Transverse colon (tissue), 4 donors: Measurements from ENCODE around the gene ARAP1. TPM values are rescaled to one million over a fixed set of nuclear protein-coding genes. Genes with fewer than 3 reads are reported as not detected.

Experiments used
- DNase-seq: peaks from one replicate; pipeline ENCODE4 v3.0.0-alpha.2; 2019
- H3K27ac ChIP-seq, 4 donors: fragments of 200-600 bp; sonication (generic); 2 replicates each; pipeline ENCODE4 v1.5.1; 2016 to 2018; ENCODE audit warnings: inconsistent platforms in 4 of 4
- H3K27me3 ChIP-seq: fragments of 200-600 bp; sonication (generic); 2 replicates; pipeline ENCODE4 v1.5.1; 2017; ENCODE audit warnings: inconsistent platforms
- H3K36me3 ChIP-seq, 4 donors: fragments of 200-600 bp; sonication (generic); 2 replicates each; pipeline ENCODE4 v1.5.1; 2017 to 2019; ENCODE audit warnings: inconsistent platforms in 4 of 4
- H3K4me1 ChIP-seq, 4 donors: fragments of 200-600 bp; sonication (generic); 2 replicates each; pipeline ENCODE4 v1.5.1; 2017 to 2020; ENCODE audit warnings: inconsistent platforms in 4 of 4
- H3K4me3 ChIP-seq, 4 donors: fragments of 200-600 bp; sonication (generic); 1 replicate in 1 of 4; 2 replicates in 3 of 4; pipeline versions ENCODE4 v1.5.1 to v1.6.1; 2017 to 2019; ENCODE audit warnings: inconsistent platforms in 4 of 4
- H3K9me3 ChIP-seq, 2 donors: fragments of 200-600 bp; sonication (generic); 2 replicates each; pipeline ENCODE4 v1.5.1; 2017 to 2019; ENCODE audit warnings: inconsistent platforms in 2 of 2
- EP300 ChIP-seq: sonication (generic); formaldehyde crosslinking; IDR thresholded peaks from one replicate; pipeline ENCODE4 v1.6.1; 2017; ENCODE audit warnings: antibody characterized with exemption, low read depth
- POLR2A ChIP-seq: fragments of 450-650 bp; IDR thresholded peaks from one replicate; pipeline ENCODE4 v1.6.1; 2016; ENCODE audit warnings: antibody characterized with exemption, mild to moderate bottlenecking, moderate library complexity
- POLR2AphosphoS5 ChIP-seq, 3 donors: sonication (generic); formaldehyde crosslinking; IDR thresholded peaks; one replicate each; pipeline ENCODE4 v1.6.1; 2016; ENCODE audit warnings: antibody characterized with exemption in 3 of 3
- WGBS, 2 donors: methylation state at CpG; one replicate each; pipeline ENCODE4 v1.1.5; 2018; ENCODE audit warnings: low coverage in 1 of 2; 5-methylcytosine and 5-hydroxymethylcytosine counted together
- in situ Hi-C, 4 donors: fragments of 200-750 bp; cut with MboI; loops; one replicate each; pipeline versions ENCODE4 v1.15.0 to v1.15.1; 2017; ENCODE audit warnings: low sequenced_read_pairs in 3 of 4, low pct_ligation_motif_present in 1 of 4, low pct_unique_long_range_greater_than_20kb in 1 of 4
- intact Hi-C: fragments of 100-400 bp; cut with DNase I; formaldehyde crosslinking; loops from one replicate; pipeline ENCODE4 v1.15.1; 2023; ENCODE audit warnings: low total_unique reads
- total RNA-seq, 4 donors: library from RNA; depleted of rRNA; stranded (reverse); fragments of >200 nt; gene quantifications; one replicate each; pipeline ENCODE4 v1.1.0, GENCODE V29; 2016
- TF ChIP-seq, protein P1 (sequence below), 5 experiments: fragments of 200-600 bp in 3 of 5; fragments of 450-650 bp in 2 of 5; sonication (generic) in 3 of 5; IDR thresholded peaks; 1 replicate in 2 of 5; 2 replicates in 3 of 5; pipeline ENCODE4 v1.5.1; 2016 to 2017; ENCODE audit warnings: antibody characterized with exemption in 5 of 5, inconsistent platforms in 3 of 5, mild to moderate bottlenecking in 2 of 5, moderate library complexity in 1 of 5

The ARAP1 gene
- total RNA-seq: 100 to 1,000 TPM in 3 of 4 donors, 10 to 100 TPM in 1; 99.4 to 233 (median 108) TPM

DNA sequence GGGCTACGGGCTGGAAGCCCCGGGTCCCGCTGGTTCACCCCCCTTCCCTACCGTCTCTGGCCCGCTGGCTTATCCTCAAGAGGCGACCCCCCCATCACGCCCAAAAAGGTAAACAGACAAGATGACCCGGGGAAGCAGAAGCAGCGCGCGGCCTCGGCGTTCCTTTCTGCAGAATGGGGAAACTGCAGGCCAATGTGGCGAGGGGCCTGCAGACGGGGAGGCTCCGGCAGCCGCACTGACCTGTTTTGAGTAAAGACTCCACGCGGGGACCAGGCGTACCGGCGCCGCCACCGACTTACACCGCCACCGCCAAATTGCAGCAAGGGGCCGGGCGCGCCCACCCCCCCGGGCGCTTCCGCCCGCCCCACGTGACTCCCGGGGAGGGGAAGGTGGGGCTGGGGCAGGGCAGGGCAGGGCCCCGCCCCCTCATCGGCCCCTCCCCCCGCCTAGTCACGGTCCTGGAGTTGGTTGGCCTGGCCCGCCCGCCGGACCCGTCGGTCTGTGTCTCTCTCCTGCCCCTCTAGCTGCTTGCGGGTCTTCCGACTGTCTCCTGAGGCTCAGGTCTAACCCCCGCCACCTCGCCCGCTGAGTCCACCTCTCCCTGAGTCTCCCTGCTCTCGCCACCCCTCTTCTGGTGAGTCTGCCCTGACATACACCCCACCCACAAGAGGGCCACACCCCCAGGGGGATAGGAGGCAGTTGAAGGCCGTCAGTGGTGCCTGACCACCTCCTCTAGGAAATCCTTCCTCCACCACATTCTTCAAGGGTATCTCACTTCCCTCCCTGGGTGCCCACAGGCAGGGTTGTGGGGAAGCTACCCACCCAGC, at the start of gene ARAP1:
Gene ARAP1 (minus strand): TSS at position 321 of the 827 bp plus-strand sequence. CDS start 25,280 bp downstream, outside the sequence.
- WGBS, 2 donors: 0% methylated on average over 1 to 30 of the region's 51 CpGs
- H3K36me3 ChIP-seq: peaks cover 0 to 3% (median 0%) of the 10 kb centered on the region in 4 donors

GRCh38 chr11:72799441-72799840, 47.2 kb upstream of the ARAP1 start:
- Histone ChIP-seq H3K4me3 (no peak overlapping the region), H3K36me3 (no peaks in the 10 kb centered on the region), H3K4me1 (peaks cover 0 to 4% (median under 1%) of the 10 kb centered on the region in 4 donors), H3K9me3 (no peaks in the 10 kb centered on the region), H3K27ac (no peak overlapping the region), H3K27me3 (no peaks in the 10 kb centered on the region)
- no peak for DNase-seq
- intact Hi-C loops: no loop called here
- TF ChIP-seq EP300 (no peak), POLR2AphosphoS5 (IDR thresholded peaks at IDR 0.05) (no peak), POLR2A (no peak)
- TF ChIP-seq, protein P1, sequence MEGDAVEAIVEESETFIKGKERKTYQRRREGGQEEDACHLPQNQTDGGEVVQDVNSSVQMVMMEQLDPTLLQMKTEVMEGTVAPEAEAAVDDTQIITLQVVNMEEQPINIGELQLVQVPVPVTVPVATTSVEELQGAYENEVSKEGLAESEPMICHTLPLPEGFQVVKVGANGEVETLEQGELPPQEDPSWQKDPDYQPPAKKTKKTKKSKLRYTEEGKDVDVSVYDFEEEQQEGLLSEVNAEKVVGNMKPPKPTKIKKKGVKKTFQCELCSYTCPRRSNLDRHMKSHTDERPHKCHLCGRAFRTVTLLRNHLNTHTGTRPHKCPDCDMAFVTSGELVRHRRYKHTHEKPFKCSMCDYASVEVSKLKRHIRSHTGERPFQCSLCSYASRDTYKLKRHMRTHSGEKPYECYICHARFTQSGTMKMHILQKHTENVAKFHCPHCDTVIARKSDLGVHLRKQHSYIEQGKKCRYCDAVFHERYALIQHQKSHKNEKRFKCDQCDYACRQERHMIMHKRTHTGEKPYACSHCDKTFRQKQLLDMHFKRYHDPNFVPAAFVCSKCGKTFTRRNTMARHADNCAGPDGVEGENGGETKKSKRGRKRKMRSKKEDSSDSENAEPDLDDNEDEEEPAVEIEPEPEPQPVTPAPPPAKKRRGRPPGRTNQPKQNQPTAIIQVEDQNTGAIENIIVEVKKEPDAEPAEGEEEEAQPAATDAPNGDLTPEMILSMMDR (IDR thresholded peaks at IDR 0.05): no peak
- in situ Hi-C loops: loop anchor here (5.0 to 10.0 kb wide), 2 partner anchors 72 to 75 kb away; no protein-coding TSS in a partner anchor
- WGBS, 2 donors: 50 to 70% methylated on average over 4 of the region's 4 CpGs

More for the DNA sequence above, at the start of gene ARAP1:
- Histone ChIP-seq H3K27me3 (no peaks in the 10 kb centered on the region), H3K4me3 (peak within 1 kb of the TSS; percentile 59 to 71 (median 66)), H3K9me3 (no peaks in the 10 kb centered on the region), H3K27ac (peak within 1 kb of the TSS; percentile 60 to 75 (median 66)), H3K4me1 (peaks cover 6 to 28% (median 24%) of the 10 kb centered on the region in 4 donors)
- intact Hi-C loops (no loop called here), in situ Hi-C loops (no loop called here)
- peak; percentile 83 for DNase-seq
- peak in 1 of 3 donors; percentile 28 for TF ChIP-seq POLR2AphosphoS5 (IDR thresholded peaks at IDR 0.05)
- TF ChIP-seq EP300: no peak
- peak; percentile 11 for TF ChIP-seq POLR2A

- no peak for TF ChIP-seq EP300
- no peak for TF ChIP-seq POLR2AphosphoS5 (IDR thresholded peaks at IDR 0.05)
- TF ChIP-seq, protein P1 (IDR thresholded peaks at IDR 0.05): no peak
- no peak for TF ChIP-seq POLR2A
- Histone ChIP-seq H3K27me3 (no peaks in the 10 kb centered on the region), H3K4me3 (no peak overlapping the region), H3K27ac (no peak overlapping the region), H3K9me3 (no peaks in the 10 kb centered on the region), H3K4me1 (peaks cover 0 to 10% (median 4%) of the 10 kb centered on the region in 4 donors), H3K36me3 (no peaks in the 10 kb centered on the region)
- in situ Hi-C loops: loop anchor here (5.0 to 10.0 kb wide), 2 partner anchors 71 to 74 kb away; no protein-coding TSS in a partner anchor
- WGBS, 2 donors: 80 to 87% methylated on average over 3 to 4 of the region's 4 CpGs
- DNase-seq: no peak
- intact Hi-C loops: no loop called here
Measured at GRCh38 chr11:72798361-72798760, 46.2 kb upstream of the ARAP1 start.

GRCh38 chr11:72793425-72794367, 41.5 kb upstream of the ARAP1 start, which contains the start of gene STARD10:
TSS of gene STARD10 (minus strand) at chr11:72794047. CDS start at chr11:72781181, 12,866 bp downstream.
- Histone ChIP-seq H3K4me3 (peak within 1 kb of the TSS; percentile 55 to 74 (median 58)), H3K9me3 (no peaks in the 10 kb centered on the region), H3K4me1 (peaks cover 4 to 22% (median 13%) of the 10 kb centered on the region in 4 donors), H3K36me3 (no peaks in the 10 kb centered on the region), H3K27ac (peak within 1 kb of the TSS; percentile 87 to 95 (median 93)), H3K27me3 (no peaks in the 10 kb centered on the region)
- intact Hi-C loops: loop anchor here (5.0 kb wide), 1 partner anchor 66 kb away; no protein-coding TSS in a partner anchor
- TF ChIP-seq POLR2A (peak; percentile 37), POLR2AphosphoS5 (IDR thresholded peaks at IDR 0.05) (peak; percentile 31 to 56 (median 36)), EP300 (no peak)
- TF ChIP-seq, protein P1 (IDR thresholded peaks at IDR 0.05): peak; percentile 96 to 100 (median 98)
- in situ Hi-C loops: loop anchor here in 3 of 4 donors (10.0 kb wide), 1 partner anchor 69 kb away; no protein-coding TSS in a partner anchor
- WGBS, 2 donors: 0 to 3% methylated on average over 4 to 48 of the region's 55 CpGs
- peak; percentile 96 for DNase-seq
